HG03575 (cell line): Measurements from ENCODE around the gene ARHGAP6.
"Not testable (repeated sequence)": the region's sequence is repeated elsewhere in the genome, so short reads cannot be mapped to it uniquely, and the experiment has no call there.

Experiments used
- ATAC-seq: cut with Tn5 transposase; IDR thresholded peaks from one replicate; pipeline ENCODE4 v1.9.1; 2021; ENCODE audit not compliant: unreplicated experiment, insufficient number of reproducible peaks, low FRiP score; ENCODE audit errors: extremely low read depth

Gene ARHGAP6

DNA sequence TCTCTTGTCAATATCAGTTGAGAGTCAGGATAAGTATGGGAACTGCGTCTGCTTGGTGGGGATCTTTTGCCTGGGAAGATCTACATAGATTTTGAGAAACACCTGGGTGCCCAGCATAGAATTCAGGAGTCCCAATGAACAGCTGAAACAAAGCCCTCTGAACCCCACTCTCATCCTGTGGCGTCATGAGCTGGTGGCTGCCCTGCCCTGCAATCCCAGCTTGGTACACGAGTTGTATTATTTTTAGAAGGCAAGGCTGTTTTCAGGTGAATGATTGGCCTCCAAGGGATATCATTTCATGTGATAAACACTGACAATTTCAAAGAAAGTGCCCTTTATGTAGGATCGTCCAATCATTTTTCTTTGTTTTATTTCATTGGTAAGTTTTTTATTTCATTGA is 493.8 kb downstream of the ARHGAP6 start:
- no peak for ATAC-seq

DNA sequence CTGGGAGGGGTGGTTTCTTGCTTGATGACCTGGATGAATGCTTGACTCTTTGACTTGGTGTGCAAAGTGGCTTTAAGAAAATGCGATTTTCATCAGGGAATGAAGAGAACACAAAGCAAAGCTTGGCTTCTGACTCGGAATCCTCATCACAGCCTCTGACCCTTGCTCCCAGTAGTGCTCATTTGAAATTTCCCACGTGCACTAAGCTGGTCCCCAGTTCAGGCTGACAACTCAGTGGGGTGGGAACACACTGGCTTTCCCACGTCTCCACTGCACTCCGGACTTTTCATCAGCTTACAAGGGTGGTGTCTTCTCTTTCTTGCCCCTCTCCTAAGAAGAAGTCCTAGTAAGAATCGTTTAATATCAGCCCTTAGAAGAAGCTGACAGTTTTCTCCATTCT is 501.3 kb downstream of the ARHGAP6 start:
- no peak for ATAC-seq

DNA sequence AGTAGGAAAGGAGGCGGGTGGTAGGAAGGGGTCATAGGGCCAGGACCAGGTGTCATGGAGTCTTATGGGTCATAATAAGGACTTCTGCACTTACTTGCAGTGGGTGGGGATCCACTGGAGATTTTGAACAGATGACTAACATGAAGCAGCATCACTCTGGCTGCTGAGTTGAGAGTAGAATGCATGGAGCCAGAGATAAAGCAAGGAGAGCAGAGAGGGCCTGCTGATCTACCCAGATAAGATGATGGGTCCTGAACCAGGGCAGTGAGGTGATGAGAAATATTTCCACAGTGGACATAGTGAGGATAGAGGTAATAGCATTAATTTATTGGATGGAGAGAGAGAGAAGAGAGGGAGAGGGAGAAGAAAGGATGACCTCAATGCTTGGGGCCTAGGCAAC is 506.6 kb downstream of the ARHGAP6 start:
- ATAC-seq, result no peak

DNA sequence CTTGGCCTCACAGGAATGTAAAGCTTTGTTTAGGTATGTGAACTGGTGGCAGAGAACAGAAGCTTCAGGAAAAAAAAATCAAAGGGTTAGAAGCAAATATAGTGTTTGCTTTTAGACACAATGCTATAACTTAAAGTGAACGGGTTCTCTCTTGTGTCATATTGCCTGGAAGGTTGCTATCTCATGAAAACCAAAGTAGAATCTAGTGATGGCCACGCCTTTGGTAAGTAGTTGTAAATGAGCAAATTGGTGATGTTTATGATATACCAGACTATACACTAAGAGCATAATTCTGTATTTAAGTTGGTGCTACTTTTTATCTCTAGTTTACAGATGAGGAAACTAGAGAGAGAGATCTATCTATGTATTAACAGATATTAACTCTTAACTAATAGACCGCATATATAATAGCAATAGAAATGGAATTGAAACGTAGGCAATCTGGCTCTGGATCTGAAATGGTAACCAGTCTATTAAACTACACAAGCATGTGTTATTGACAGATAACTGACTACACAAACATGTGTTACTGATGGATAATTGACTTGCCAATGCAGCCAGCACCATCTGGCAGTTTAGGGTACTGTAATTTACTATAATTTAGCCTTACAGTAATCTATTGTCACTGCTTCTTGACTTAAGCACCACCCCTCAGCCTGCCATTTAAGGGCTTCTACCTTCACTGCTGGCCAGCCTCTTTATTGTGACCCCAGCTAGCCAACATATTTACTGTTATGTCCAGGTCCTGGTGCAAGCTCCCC is 513.7 kb downstream of the ARHGAP6 start:
- ATAC-seq, result no peak

DNA sequence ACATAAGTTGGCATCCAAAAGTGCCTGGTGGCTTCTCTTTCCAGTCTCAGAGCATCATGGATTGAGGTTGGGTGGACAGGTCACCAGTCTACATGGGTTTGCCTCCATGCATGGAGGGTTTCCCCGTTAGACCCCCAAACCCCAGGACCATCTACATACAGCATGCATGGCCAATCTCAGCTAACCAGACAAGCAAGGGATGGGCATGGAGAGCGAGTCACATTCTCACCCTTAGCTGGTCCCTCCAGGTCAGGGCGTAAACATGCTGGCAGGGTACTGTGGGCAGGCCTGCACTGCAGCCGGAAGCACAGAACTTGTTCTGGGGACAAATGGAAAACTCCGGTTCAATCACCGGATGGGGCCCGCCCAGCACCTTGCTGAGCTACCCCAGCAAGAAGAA is 517.3 kb downstream of the ARHGAP6 start:
- ATAC-seq, result no peak

DNA sequence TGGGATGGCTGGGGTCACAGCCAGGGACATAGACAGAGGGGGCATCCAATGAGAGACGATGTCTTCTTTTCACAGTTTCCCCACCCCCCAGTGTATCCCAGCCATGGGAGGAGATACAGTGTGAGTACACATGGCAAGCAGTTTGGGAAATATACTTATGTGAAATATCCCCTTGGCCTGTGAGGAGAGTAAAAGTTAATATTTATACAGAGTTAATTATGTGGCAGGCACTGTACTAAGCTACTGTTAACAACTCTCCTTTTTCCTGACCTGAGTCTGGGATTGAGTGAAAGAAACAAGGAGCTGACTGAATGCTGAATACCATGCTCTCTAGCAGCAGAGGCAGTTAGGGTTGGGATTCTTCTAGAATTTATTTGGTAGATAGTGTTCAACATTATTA is 519.3 kb downstream of the ARHGAP6 start:
- no peak for ATAC-seq

DNA sequence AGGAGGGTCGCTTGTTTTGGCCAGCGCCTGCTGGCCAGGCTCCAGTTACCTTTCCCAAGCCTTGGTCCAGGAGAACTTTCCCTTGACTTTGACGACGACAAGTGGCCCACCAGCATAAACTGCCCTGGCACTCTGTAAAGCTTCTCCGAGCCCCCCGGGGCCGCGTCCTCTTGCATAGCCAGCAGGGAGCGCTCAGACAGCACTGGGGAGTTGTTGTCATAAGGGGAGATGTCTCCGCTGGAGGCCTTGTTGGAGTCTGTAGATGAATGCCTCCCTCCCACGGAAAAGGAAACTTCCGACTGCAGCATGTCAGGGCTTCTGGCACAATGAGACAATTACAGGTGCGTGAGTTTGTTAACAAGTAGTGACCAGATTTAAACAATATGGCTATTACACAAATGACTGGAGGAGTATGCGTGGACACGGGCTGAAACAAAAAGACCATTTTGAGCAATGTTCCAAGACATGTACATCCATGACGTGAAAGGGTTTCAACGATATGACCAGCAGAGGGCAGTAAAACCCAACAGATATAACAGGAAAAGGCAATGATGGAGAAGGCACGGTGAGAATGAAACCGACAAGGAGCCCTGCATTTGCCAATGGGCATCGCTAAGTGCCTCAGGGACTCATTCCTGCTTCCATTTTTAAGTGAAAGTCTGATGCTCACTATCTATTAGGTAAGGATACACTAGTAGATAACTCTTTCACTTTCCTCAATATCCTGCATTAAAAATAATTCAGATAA is 521.6 kb downstream of the ARHGAP6 start:
- ATAC-seq, result no peak

DNA sequence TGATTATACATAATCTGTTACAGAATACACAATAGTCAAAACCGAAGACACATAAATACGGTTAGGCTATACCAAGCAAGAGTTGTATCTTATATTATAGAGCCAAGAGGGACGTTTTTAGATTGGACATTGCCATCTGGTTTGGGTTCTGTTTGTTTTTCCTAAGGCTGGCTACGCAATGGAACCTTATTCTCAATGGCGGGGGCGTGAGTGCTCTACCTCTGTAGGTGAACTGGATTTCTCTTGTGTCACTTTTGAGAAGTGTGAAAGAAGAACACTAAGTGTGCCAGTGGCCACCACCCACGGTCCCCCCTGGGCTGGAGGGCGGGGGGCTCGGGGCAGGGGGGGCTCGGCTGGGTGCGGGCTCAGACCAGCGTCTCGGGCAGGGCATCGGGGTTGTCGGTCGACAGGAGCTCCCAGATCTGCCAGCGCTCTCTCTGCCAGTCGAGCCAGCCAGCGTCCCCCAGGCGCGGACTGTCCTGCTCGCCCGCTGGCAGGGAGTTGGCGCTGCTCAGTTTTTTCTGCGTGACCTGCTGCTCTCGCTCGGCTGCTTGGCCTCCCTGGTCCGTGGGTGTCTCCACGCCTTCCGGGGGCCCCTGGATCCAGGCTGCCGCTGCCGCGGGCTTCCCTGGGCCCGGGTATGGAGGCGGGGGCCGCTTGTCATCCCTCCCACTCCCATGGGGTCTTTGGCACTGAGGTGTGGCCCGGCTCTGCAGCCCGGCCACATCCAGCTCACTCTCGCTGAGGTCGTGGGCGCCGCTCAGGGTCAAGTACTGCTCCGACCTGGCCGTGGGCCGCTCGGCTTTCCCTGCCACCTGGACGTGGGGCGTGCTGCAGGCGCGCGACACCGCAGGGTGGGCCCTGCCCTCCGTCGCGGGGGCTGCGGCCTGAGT is 527.0 kb downstream of the ARHGAP6 start:
- no peak for ATAC-seq

DNA sequence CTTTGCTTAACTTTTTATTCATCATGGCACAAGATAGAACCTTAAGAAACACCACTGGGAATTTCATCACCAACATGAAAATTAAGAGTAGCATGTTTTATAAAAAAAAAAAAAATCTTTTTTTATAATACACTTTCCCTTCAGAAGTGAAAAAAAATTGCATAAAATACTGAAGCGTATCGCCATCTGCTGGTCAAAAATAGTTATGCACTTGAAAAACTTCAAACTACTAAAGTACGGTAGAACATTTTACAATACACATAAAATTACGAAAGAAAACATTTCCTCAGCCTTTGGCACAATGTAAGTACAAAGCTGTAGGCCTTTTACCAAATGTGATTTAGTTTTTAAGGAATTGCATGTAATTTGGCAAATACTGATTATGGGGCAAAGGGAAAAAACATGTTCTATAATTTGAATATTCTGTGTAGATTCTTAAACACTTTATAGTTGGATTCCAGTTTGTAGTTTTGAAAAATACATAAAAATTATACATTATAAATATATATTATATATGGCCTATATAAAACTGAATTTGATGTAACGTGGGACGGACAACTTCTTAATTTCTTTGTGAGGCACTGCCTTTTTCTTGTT is 528.1 kb downstream of the ARHGAP6 start:
- no peak for ATAC-seq

DNA sequence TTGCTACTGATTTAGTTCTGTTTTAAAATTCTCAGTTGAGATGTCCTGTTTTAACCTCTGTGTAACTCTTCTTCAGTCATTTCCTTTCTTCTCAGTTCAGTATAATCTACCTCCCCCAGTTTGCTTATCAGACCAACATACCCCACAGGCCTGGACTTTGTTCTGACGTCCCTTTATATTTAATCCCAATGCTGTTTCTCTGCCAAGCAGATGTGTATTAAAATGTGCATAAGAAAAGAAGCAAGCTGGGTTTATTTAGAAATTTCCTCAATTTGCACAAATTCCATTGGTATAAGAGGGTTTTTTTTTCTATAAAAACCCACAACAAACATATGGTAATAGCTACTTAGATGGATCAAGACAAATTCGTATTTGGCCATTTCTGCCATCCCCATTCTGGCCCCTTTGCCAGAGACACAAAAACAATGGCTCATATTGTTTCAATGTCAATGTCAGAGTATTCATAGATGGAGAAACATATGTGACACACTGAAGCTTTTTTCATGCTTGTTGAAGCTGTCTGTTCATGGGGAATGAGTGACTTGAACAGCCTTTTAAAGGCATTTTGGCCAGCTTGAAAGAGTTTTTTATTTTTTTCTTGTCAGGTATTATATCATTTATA is 530.0 kb downstream of the ARHGAP6 start:
- no peak for ATAC-seq

DNA sequence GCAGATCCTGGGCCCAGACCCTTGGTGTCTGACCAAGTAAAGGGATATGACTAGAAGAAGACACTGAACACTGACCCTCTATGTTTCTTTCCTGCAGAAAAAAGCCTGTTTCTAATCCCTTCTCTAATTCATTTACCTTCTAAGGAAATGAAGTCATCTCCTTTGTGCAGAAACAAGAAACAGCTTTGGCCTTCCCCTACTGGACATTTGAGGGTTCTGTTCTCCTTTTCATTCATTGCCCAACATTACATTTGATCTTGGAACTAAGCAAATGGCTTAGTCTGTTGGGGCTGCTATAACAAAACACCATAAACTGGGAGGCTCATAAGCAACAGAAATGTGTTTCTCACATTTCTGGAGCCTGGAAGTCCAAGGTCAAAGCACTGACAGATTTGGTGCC is 534.6 kb downstream of the ARHGAP6 start:
- ATAC-seq, result no peak

DNA sequence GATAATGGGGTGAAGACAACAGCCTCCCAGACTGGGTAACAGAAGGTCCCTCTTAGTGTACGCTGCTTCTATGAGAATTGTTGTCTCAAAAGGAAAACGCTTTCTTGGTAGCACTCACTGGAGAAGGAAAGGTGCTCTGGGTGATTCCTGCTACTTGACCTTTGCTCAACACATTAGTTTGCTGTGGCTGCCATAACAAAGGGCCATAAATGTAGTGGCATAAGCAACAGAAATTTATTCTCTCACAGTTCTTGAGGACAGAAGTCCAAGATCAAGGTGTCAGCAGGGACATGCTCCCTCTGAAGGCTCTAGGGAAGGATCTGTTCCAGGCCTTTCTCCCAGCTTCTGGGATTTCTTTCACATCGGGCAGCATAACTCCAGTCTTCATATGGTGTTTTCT is 535.6 kb downstream of the ARHGAP6 start:
- ATAC-seq, result no peak

DNA sequence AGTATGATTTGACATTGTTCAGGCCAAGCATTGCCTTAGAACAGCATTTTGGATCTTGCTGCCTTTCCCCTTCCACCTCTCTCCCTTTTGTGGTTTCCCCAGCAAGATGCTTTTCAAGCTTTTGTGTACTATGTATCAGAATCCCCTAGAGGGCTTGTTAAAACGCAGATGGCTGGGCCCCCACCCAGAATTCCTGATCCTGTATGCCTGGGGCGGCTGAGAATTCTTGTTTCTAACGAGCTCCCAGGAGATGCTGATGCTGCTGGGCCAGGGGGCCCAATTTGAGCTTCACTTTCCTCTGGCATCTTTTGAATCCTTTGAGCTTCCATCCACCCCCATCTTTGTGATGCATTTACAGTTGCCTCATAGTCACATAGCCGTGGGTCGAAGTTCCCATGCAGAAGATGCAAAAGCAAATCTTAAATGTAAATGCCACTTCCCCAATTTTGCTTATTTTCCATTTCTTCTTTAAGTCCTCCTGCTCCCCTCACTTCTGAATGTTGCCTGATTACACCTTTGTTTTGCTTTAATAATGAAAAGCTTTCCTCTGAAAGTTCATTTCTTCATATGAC is 536.1 kb downstream of the ARHGAP6 start:
- ATAC-seq, result no peak

DNA sequence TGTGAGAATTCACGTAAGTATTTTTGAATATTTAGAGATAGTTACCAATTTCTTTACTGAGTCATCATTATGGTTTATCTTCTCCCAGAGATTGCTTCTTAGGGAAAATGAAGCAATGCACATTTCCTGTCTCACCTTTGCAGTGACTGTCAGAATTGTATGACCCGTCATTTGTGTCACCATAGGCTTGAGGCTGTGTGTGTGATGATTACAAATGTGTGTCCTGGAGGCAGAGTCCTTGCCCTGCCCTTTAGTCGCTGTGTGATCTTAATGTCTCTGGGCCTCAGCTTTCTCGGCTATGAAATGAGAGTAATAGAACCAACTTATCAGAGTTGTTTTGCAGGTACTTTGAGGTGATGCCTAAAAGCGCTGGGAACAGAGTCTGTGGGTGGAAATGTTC is 540.7 kb downstream of the ARHGAP6 start:
- no peak for ATAC-seq

DNA sequence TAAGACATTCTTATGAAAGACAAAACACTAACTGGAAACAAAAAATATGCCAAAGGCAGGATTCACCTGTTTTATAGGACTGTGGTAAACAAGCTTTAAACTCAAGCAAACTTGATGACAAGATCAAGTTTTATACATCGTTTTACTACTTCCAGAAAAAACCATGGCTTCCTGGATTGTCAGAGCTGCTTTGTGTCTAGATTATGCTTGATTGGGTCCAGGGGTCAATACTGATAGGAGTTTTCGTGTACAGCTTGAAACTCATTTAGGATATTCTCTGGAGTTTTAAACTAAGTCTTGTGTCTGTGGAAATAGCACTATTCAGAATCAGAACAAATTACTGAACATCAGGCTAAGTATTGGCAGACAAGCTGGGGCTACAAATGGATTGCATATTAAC is 541.6 kb downstream of the ARHGAP6 start:
- ATAC-seq, result no peak

DNA sequence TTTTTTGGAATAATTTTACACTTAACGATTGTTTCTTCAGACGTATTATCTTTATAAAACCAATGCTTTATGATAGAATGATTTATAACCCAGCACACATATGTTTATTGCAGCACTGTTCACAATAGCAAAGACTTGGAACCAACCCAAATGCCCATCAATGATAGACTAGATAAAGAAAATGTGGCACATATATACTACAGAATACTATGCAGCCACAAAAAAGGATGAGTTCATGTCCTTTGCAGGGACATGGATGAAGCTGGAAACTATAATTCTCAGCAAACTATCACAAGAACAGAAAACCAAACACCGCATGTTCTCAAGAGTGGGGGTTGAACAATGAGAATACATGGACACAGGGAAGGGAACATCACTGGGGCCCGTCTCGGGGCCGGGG is 542.6 kb downstream of the ARHGAP6 start:
- not testable (repeated sequence) for ATAC-seq

DNA sequence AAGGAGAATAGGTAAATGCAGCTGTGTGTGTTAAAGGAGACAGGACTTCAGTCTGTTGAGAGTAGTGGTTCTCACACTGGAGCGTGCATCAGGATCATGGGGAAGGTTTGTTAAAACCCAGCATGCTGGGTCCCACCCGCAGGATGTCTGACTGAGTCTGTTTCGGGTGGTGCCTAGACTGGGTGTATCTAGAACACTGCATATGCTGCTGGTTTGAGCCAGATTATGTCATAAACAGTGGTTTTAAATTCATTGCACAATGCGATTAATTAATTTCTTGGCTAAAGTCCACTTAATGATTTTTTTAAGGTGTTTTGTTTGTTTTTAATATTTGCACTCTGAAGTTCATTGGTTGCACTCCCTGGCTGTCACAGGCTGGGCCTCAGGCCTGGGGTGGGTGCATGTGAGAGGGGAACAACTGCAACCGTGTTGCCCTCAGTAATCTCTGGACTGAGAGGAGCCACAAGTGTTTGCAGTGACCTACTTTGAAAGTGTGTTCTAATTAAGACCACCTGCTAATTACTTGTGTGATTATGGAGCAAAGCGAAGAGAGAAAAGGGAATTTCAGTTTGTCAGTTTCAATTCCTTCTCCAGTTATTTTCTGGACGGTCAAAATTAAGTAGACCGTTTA is 546.3 kb downstream of the ARHGAP6 start:
- no peak for ATAC-seq

DNA sequence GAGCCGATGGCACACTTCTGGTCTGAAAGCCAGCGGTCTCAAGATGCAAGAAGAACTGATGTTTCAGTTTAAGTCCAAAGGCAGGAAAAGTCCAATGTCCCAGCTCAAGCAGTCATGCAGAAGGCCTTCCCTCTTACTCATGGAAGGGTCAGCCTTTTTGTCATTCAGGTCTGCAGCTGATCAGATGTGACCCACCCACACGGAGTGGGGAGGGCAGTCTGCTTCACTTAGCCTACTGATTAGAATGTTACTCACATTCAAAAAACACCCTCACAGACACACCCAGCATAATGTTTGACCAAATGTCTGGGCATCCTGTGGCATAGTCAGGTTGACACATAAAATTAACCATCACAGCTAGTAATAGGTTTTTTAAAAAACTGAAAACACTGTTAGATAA is 548.0 kb downstream of the ARHGAP6 start:
- no peak for ATAC-seq
